Cardiac muscle cell (in vitro differentiated cells and primary cell): ENCODE data around the gene PLA2G1B. TPM values are rescaled to one million over a fixed set of nuclear protein-coding genes. Genes with fewer than 3 reads are reported as not detected.

Experiments used
- DNase-seq, 2 donors: peaks; one replicate each; pipeline versions ENCODE4 v3.0.0 to v3.0.0-alpha.2; 2010 to 2017; ENCODE audit warnings: low read depth in 1 of 2, low spot score in 1 of 2
- H3K27ac ChIP-seq: fragments of 200-600 bp; sonication (generic); 2 replicates; pipeline ENCODE4 v1.5.1; 2016
- H3K27me3 ChIP-seq: fragments of 200-600 bp; sonication (generic); 2 replicates; pipeline ENCODE4 v1.6.0; 2016; ENCODE audit warnings: control low read depth
- H3K36me3 ChIP-seq: fragments of 200-600 bp; sonication (generic); 2 replicates; pipeline ENCODE4 v1.5.1; 2016; ENCODE audit warnings: control low read depth
- H3K4me1 ChIP-seq: fragments of 200-600 bp; sonication (generic); 2 replicates; pipeline ENCODE4 v1.8.1; 2017; ENCODE audit warnings: low read depth, mild to moderate bottlenecking, mixed run types
- H3K4me3 ChIP-seq: fragments of 200-600 bp; sonication (generic); 2 replicates; pipeline ENCODE4 v1.5.1; 2016; ENCODE audit warnings: mild to moderate bottlenecking
- H3K9me3 ChIP-seq: fragments of 200-600 bp; sonication (generic); 2 replicates; pipeline ENCODE4 v1.5.1; 2017; ENCODE audit warnings: low read depth, mild to moderate bottlenecking, control low read depth
- CTCF ChIP-seq: IDR thresholded peaks from 2 replicates; pipeline ENCODE4 v1.5.1; 2012; ENCODE audit warnings: low read depth, mild to moderate bottlenecking, low read length
- polyA plus RNA-seq: library from polyadenylated mRNA; unstranded; fragments of >200 nt; fragmentation: Nextera tagmentation; extraction: Ambion mirVana; gene quantifications from 2 replicates; pipeline ENCODE4 v1.2.1, GENCODE V29; 2016
- total RNA-seq: library from RNA; depleted of rRNA; stranded (reverse); fragments of >200 nt; gene quantifications from 2 replicates; pipeline ENCODE4 v1.2.3, GENCODE V29; 2016

The PLA2G1B gene
- total and polyA plus RNA-seq, 2 experiments from 2014 or later: not detected

- Histone ChIP-seq H3K27ac (no peak overlapping the region), H3K4me3 (no peak overlapping the region), H3K36me3 (no peaks in the 10 kb centered on the region), H3K9me3 (no peaks in the 10 kb centered on the region), H3K27me3 (no peaks in the 10 kb centered on the region), H3K4me1 (no peaks in the 10 kb centered on the region)
- no peak for DNase-seq
- TF ChIP-seq CTCF: no peak
Measured at GRCh38 chr12:120323772-120324171, 3.8 kb downstream of the PLA2G1B start.

GRCh38 chr12:120321382-120322202 lies 6.0 kb downstream of the PLA2G1B start:
- no peak for TF ChIP-seq CTCF
- no peak overlapping the region for H3K27ac ChIP-seq
- H3K9me3 ChIP-seq: no peaks in the 10 kb centered on the region
- H3K4me3 ChIP-seq: no peak overlapping the region
- H3K36me3 ChIP-seq: no peaks in the 10 kb centered on the region
- H3K4me1 ChIP-seq: peaks cover 5% of the 10 kb centered on the region
- no peak for DNase-seq
- no peaks in the 10 kb centered on the region for H3K27me3 ChIP-seq

GRCh38 chr12:120317224-120318105 lies 10.1 kb downstream of the PLA2G1B start:
- peak; percentile 60 for TF ChIP-seq CTCF
- Histone ChIP-seq H3K4me3 (peak overlapping the region; percentile 33), H3K27ac (peak overlapping the region; percentile 90), H3K9me3 (no peaks in the 10 kb centered on the region), H3K36me3 (no peaks in the 10 kb centered on the region), H3K4me1 (peaks cover 8% of the 10 kb centered on the region), H3K27me3 (no peaks in the 10 kb centered on the region)
- DNase-seq: peak; percentile 99 to 100

- H3K27me3 ChIP-seq: no peaks in the 10 kb centered on the region
- no peaks in the 10 kb centered on the region for H3K9me3 ChIP-seq
- no peak for DNase-seq
- no peak for TF ChIP-seq CTCF
- H3K4me1 ChIP-seq: peaks cover 8% of the 10 kb centered on the region
- peak overlapping the region; percentile 33 for H3K4me3 ChIP-seq
- H3K27ac ChIP-seq: peak overlapping the region; percentile 90
- H3K36me3 ChIP-seq: no peaks in the 10 kb centered on the region
Measured at GRCh38 chr12:120316798-120317223, 10.8 kb downstream of the PLA2G1B start.

GRCh38 chr12:120314220-120314619 lies 13.4 kb downstream of the PLA2G1B start:
- H3K27ac ChIP-seq: no peak overlapping the region
- no peaks in the 10 kb centered on the region for H3K36me3 ChIP-seq
- peaks cover 8% of the 10 kb centered on the region for H3K4me1 ChIP-seq
- DNase-seq: peak in 1 of 2 donors; percentile 7
- H3K9me3 ChIP-seq: no peaks in the 10 kb centered on the region
- peak; percentile 31 for TF ChIP-seq CTCF
- no peaks in the 10 kb centered on the region for H3K27me3 ChIP-seq
- H3K4me3 ChIP-seq: no peak overlapping the region
